GM04504 (cell line): ENCODE measurements around the gene ZNF200.
A peak's percentile ranks its signal among the peaks of the same experiment; 100 is the strongest.
"Not testable (repeated sequence)": the region's sequence is repeated elsewhere in the genome, so short reads cannot be mapped to it uniquely, and the experiment has no call there.

Experiments used
- DNase-seq: peaks from one replicate; pipeline ENCODE4 v3.0.0-alpha.2; 2012; ENCODE audit warnings: low read depth

The ZNF200 gene, protein sequence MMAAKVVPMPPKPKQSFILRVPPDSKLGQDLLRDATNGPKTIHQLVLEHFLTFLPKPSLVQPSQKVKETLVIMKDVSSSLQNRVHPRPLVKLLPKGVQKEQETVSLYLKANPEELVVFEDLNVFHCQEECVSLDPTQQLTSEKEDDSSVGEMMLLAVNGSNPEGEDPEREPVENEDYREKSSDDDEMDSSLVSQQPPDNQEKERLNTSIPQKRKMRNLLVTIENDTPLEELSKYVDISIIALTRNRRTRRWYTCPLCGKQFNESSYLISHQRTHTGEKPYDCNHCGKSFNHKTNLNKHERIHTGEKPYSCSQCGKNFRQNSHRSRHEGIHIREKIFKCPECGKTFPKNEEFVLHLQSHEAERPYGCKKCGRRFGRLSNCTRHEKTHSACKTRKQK

DNA sequence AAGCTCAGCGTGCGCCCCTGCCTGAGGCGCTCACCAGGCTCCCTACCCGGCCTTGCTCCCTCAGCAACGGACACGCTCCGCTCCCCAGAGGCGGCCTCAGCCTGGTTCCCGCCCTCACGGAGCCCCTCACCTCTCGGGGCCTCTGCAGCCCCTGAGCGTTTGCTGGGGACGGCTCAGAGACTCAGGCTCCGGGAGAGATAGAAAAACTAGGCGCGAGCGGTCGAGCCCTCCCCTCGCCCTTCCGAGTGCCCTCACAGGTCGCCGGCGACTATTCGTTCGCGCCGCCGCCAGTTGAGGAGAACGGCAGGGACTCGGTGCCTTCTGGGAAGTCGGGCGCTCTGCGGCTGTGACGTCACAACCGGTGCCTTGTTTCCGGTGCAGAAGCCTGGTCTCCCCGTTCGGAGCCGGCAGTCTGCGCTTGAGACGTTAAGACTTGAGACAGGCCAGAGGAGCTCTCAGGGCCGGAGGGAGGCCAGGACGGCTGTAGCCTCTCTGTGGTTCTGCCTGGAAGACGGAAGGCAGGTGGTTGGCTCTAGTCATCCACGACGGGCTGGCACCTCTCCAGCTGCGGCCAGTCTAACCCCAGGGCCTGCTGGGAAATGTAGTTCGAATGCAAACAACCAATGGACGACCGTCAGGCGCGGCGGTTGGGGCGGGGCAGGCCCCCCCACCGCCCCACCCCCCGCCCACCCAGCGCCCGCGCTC, at the start of gene ZNF200:
TSS of gene ZNF200 (minus strand) at position 302 of the 705 bp plus-strand sequence. CDS start 1,403 bp downstream, outside the sequence.
- DNase-seq, result peak; percentile 84

DNA sequence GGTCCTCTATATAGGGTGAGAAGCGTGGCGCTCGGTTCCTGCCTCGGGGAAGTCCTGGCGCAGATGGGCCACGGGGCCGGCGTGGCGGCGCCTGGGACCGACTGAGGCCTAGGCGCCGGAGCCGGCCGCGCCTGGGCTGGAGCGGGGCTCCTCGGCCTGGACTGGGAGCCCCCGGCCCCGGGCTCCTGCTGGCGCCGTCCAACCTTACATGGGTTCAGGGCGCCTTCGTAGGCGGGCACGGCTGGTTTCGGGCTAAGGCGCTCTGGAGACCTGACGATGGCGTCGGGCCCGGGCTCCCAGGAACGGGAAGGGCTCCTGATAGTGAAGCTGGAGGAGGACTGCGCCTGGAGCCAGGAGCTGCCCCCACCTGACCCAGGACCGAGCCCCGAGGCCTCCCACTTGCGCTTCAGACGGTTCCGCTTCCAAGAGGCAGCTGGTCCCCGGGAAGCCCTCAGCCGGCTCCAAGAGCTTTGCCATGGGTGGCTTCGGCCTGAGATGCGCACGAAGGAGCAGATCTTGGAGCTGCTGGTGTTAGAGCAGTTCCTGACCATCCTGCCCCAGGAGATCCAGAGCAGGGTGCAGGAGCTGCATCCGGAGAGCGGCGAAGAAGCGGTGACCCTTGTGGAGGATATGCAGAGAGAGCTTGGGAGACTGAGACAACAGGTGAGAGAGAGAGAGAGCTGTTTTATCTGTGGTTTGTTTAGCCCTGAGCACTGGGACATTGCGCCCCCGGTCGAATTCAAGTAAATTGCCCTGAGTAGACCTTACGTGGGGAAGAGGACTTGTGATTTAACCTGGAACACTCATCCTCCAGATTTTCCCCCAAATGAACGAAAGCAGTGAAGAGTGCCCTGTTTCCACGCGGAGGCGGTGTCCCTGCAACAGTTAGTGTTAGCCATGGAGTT, 48.8 kb upstream of the ZNF200 start:
- DNase-seq, result no peak

DNA sequence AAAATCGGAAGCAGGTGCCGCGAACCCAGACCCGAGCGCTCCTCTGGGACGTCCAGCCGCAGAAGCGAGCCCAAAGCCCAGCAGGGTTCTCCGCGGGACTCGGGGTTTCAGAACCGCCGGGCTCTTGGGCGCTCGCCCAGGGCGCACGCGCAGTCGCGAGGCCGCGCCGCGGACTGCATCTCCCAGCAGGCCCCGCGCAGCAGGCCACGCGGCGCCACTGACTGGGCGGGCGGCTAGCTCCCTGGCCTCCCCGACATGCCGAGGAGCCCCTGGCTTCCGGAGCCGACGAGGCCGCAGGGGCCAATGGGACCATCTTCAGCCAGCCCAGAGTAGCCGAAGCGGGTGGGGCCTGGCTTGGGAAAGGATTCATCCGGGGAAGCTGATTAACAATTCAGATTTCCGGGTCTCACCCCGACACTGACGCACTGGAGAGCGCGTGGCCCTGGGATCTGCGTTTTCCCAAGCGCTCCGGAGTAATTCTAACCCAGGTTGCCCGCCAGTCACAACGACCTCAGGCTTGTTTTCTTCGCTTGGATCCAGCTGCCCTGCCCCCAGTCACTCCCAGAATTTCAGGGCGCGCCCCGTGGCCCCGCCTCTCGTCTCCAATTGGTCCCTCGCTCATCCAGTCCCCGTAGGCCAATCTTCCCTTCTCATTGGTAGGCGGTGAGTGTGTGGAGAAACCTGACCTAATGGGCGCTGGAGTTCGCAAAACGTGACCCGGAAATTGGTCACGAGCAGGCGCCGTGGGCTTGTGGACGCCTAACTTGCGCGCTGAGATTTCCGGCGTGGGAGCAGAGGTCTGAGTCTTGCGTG, 48.0 kb upstream of the ZNF200 start, which contains the start of gene ZNF263:
TSS of gene ZNF263 (plus strand) at position 762 of the 813 bp plus-strand sequence. CDS start 328 bp downstream, outside the sequence.
- DNase-seq, result peak; percentile 97

DNA sequence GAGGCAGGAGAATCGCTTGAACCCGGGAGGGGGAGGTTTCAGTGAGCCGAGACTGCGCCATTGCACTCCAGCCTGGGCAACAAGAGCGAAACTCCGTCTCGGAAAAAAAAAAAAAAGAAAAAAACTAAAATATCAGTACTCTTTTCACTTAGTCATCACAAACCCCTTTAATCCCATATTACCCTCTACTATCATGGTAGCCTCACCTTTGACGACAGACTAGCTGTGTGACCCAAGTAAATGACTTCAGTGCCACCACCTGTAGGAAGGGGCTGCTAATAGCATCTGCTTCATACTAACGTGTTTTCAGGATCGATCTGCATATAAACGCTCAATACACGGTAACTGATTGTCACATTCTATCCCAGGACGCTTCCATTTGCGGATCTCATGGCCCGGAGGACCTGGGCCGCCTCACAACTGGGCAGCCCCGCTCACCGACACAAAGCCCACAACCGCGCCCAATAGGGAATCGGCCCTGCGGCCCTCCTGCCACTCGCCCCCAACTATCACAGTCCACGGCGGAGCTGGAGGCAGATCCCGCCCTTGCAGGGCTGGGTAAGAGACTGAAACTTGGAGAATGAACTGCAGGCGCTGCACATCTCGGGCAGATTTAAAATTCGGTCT, 47.3 kb upstream of the ZNF200 start:
- DNase-seq, result no peak

DNA sequence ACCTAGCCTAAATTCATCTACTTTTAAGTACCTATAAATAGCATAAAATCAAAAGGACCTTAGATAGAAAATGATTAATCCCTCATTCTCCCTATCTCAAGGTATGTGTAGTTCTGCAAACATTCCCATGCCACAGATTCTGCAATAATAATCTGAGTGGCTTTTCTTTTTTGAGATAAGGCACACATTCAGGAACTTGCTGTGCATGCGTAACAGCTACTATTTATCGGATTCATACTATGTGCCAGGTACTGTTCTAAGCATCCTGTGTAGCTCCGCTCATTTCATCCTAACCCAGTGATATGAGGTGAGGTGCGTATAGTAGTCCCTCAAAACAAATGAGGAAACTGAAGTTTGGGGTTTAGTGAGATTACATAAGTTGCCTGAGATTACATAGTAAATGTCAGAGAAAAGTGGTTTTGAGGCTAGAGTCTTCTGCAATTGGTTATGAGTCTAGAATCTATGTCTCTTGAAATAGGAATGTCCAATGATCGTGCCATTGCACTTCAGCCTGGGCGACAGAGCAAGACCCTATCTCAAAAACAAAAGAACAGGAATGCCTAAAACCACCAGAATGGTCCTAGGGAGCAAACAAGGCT, 46.4 kb upstream of the ZNF200 start:
- DNase-seq, result no peak

DNA sequence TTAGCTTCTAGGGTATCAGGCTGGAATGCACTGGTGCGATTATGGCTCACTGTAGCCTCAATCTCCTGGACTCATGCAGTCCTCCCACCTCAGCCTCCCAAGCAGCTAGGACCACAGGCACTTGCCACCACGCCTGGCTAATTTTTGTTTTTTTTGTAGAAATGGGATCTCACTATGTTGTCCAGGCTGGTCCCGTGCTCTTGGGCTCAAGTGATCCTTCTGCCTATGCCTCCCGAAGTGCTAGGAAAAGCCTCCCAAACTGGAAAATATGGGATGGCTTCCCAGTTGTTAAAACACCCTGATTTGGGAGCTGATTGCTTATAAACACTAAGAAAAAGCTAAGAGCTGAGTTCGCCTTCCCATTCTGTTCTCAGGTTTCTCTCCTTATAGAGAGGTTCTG, 41.7 kb upstream of the ZNF200 start:
- DNase-seq, result no peak

DNA sequence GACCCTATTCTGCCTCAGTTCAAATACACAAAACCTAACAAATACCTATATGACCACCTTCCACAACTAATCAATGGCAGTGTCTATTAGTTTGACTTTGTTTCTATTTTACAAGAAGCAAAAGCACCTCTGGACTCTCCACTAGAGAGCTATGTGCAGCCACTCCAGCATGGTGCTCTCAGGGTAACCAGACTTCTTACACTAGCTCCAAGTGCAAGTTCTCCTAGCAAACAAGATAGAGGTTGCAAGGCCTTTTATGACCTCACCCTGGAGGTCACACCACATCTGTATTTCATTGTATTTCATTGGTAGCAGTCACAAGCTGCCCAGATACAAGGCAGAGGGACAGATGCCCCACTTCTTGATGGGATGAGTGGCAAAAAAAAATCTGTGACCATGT, 40.0 kb upstream of the ZNF200 start:
- DNase-seq, result no peak

DNA sequence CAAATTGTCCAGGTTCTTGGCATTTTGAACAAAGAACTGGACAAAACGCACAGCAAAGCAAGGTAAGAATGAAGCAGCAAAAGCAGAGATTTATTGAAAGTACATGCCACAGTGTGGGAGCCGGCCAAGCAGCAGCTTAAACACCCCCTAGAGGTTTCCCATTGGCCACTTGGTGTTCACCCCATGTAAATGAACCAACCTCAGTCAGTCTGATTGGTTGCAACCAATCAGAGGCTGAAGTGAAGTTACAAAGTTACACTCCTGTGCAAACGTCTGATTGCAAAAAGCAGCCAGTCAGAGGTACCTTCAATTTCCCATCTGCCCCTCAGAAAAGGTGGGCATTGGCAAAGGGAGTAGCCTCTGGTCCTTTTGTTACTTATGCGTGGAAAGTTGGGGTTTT, 39.5 kb upstream of the ZNF200 start:
- DNase-seq, result no peak

DNA sequence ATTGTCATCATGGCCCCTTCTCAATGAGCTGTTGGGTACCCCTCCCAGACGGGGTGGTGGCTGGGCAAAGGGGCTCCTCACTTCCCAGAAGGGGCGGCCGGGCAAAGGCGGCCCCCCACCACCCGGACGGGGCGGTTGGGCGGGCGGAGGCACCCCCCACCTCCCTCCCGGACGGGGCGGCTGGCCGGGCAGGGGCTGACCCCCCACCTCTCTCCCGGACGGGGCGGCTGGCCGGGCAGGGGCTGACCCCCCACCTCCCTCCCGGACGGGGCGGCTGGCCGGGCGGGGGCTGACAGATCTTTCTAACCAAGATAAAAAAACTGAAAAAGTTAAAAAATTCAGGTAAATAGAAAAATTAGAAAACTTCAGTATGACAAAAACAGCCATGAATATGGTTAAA, 36.3 kb upstream of the ZNF200 start:
- DNase-seq, result not testable (repeated sequence)

DNA sequence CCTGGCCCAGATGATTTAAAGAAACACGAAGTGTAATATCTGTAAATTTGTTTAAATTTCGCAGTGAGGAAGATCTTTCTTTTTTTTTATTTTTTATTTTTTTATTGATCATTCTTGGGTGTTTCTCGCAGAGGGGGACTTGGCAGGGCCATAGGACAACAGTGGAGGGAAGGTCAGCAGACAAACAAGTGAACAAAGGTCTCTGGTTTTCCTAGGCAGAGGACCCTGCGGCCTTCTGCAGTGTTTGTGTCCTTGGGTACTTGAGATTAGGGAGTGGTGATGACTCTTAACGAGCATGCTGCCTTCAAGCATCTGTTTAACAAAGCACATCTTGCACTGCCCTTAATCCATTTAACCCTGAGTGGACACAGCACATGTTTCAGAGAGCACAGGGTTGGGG, 35.8 kb upstream of the ZNF200 start:
- not testable (repeated sequence) for DNase-seq

DNA sequence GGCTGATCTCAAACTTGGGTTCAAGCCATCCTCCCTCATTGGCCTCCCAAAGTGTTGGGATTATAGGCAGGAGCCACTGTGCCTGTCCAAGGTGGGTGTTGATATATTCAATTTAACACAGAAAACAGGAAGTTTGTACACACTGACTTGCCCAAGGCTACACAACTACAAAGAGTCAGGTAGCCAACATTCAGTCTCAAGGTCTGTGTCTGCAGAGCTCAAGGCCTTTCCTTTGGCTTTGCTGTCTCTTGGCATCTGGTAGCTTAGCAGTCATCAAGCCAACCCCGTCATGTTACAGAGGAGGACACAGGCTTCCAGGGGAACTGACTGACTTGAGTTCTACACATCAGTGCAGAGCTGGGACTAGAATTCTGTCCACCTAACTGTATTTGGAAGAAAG, 33.3 kb upstream of the ZNF200 start:
- DNase-seq, result no peak

DNA sequence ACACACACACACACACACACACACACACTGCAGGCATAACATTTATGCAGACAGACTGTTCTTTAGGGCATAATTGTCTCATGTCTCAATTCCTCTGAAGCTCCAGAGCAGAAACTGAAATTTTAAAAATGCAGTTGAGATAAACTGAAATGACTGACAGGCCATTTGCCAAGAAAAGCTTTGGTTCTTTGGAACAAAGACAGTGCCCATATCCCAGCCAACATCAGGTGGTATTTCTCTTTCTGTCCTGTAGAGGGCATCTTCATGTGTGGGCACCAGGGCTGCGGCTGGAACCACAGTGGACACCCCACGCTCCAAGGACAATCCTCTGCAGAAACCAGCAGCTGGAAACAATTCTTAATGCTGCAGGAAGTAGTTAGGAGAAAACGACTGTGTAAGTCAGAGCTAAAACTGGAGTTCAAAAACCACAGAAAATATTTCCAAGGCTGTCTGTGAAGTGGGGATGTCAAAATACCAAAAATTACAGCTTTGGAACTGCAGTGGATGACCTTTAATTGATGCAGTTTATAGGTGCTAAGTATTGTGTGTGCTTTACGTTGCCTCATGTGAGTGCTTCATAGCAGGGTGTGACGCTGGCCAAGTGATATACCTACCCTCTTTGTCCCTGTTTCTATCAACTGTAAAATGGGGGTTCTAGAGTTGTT, 32.0 kb upstream of the ZNF200 start:
- peak; percentile 88 for DNase-seq

DNA sequence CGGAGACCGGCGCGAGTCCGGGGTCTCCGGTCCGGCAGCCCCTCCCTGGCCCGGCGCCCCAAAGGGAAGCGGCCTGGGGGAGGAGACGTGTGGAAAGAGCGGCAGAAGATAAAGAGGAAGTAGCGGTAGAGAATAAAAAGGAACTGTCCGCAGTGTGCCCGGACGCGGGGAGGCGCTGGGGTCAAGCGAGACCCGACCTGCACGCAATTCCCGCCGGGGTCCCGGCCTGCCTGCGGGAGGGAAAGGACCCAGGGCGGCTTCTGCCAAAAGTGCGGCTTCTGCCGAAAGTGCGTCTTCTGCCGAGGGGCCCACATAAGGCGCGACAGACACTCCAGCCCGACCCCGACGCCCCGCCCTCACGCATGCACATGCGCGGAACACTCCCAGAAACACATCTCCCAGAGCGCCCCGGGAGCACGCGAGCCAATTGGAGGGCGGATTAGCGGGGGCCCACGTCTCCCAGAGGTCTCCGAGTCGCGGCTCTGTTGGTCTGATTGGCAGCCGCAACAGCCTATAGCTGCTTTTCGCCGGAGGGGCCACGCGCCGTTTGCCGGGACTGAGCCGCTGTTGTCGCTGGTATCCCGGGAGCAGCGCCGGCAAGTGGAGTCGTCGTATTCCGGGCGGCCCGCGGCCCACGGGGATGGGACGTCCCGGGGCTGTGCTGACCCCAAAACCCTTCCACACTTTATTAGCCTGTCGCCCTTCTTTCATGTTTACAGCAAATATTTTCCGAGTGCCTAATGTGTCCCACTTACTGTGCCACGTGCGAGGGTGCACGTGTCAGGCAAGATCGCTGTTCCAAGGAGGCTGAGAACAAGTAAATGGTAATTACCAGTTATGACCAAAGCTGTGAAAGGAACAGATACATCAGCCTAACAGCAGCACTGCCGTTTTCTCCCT, 29.4 kb upstream of the ZNF200 start:
- DNase-seq, result peak; percentile 96

DNA sequence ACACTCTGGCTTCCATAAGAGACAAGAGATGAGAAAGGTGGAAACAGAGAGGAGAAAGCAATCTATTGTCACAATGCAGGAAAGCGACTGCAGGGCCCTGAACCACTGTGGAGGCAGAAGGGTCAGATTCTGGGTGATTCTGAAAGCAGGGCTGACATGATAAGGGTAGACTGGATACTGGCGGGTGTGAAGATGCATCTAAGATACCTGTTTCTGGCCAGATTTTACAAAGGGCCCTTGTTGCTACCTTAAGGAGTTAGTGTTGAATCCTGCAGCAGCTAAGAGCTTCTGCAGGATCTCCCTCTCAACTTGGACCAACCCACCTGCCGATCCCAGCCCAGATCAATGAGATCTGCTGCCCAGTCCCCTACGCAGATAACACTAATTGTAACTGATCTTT, 27.6 kb upstream of the ZNF200 start:
- DNase-seq, result no peak

DNA sequence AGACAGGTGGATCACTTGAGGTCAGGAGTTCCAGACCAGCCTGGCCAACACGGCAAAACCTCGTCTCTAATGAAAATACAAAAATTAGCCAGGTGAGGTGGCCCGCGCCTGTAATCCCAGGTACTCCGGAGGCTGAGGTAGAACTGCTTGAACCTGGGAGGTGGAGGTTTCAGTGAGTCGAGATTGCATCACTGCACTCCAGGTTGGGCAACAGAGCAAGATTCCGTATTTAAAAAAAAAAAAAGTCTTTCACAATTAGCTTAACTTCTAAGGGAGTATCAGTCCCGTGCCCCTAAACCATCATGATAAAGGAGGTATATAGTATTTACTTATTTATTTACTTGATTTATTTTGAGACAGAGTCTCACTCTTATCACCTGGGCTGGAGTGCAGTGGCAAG, 24.9 kb upstream of the ZNF200 start:
- no peak for DNase-seq

DNA sequence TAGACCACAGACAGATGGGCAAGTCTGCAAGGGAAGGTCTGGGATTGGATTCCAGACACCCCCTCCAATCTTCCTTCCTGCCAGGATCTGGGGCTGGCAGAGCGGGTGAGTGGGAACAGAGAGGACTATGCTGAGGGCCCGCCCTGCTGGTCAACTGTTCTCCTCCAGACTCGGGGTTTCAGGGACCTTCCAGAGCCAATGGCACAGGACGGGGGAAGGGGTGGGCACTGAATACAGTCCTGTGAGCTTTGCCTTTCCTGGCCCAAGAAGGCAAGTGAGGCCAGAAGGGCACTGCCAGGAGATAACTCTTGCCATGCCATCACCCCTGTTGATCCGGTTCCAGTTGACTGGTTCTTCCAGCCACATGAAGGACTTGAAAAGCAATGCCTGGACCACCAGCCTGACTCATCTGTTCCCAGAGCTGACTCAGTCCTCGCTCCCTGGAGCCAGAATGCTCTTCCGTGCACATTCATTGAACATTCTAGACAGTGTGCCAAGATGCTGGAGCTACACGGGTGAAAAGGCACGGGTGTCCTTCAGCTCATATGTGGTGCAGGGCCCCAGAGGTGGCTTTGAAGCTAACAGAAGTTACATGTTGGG, 22.0 kb upstream of the ZNF200 start:
- DNase-seq, result peak; percentile 7

DNA sequence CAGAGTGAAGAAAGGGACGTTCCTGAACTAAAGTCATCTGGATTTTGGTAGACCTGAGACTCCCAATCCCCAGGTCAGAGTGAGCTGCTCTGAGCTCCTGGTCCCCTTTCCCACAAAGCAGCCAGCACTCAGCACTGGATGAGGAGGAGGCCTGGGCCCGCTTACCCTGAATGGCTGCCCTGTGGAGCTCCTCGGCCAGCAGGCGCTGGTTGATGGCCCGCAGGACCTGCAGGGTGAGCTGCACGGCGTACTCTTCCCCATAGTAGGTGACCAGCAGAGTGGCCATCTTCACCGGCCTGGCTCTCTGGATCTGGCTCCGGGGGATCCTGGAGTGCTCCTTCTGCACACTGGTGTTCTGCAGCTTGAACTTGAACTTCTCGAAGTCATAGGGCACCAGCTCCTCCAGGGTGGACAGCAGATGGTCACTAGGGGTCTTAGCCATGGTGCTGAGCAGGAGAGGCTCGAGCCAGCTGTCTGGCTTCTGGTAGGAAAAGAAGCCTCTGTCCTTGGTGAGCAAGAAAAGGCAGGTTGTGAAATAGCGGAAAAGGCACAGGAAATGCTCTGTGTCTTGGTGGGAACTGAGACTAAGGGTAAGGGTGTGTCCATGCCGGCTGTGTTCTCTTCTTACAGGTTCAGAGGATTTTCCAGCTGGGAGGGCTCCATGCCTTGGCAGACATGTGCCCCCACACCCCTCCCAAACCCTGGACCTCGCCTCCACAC, 21.3 kb upstream of the ZNF200 start, which contains the start of gene MEFV:
TSS of gene MEFV (minus strand) at position 488 of the 720 bp plus-strand sequence. CDS start at position 442, 46 bp downstream.
- DNase-seq, result no peak

DNA sequence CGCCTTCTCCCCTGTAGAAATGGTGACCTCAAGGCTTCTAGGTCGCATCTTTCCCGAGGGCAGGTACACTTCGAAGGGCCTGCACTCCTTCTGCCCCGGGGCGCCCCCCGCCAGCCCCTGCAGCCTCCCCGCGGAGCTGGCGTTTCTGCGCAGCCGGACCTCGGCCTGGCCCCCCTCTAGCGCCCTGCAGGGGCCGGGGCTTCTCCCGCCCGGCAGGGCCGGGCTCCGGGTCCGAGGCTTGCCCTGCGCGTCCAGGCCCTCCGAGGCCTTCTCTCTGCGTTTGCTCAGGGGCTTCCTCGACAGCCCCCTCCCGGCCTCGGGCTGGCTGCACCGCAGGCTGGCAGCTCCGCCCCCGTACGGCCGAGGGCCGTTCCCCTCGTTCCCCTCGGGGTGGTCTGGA, 19.4 kb upstream of the ZNF200 start:
- no peak for DNase-seq
